GM19452 (cell line): Measurements from ENCODE around the gene DDR2.
"Not testable (repeated sequence)": the region's sequence is repeated elsewhere in the genome, so short reads cannot be mapped to it uniquely, and the experiment has no call there.

Experiments used
- ATAC-seq: cut with Tn5 transposase; IDR thresholded peaks from one replicate; pipeline ENCODE4 v1.9.1; 2021; ENCODE audit not compliant: unreplicated experiment

DDR2 gene

DNA sequence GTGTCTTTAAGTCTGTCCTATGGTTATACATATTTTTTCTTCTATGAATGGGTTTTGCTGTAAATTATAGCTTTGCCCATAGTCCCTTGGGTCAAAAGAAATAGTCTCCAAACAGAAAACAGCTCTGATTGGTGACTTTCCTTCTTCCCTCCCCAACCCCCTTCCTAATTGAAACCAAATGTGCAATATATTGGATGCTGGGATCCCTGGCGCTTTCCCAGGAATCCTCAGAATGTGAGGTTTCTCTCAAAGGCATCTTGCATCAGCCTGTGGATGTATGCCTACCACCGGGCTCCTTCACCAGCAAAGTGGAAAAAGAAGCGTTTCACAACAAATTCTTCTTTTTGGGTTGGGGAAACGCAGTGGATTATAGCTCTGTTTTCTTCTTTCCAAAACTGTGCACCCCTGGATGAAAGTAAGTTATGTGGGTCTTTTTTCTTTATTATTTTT is at the start of gene DDR2:
Gene DDR2 (plus strand): TSS at position 248 of the 450 bp plus-strand sequence. CDS start 86,600 bp downstream, outside the sequence.
- ATAC-seq: no peak

DNA sequence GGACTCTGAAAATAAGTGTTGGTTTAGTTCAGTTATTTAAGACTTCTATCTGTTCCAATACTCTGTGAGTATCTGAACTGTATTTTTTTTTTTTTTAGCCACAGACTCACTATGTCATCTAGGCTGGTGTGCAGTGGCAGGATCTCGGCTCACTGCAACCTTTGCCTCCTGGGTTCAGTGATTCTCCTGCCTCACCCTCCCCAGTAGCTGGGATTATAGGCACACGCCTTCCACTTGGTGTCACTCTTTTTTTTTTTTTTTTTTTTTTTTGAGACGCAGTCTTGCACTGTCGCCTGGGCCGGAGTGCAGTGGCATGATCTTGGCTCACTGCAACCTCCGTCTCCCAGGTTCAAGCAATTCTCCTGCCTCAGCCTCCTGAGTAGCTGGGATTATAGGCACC is 49.4 kb upstream of the DDR2 start:
- not testable (repeated sequence) for ATAC-seq

DNA sequence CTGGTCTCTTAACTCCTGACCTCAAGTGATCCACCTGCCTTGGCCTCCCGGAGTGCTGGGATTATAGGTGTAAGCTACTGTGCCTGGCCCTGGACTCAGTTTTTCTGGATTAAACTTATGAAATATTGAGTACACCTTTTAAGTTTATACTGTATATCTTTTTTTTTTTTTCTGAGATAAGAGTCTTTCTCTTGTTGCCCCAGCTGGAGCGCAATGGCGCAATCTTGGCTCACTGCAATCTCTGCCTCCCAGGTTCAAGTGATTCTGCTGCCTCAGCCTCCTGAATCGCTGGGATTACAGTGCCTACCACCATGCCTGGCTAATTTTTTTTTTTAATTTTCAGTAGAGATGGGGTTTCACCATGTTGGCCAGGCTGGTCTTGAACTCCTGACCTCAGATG is 47.2 kb upstream of the DDR2 start:
- not testable (repeated sequence) for ATAC-seq

DNA sequence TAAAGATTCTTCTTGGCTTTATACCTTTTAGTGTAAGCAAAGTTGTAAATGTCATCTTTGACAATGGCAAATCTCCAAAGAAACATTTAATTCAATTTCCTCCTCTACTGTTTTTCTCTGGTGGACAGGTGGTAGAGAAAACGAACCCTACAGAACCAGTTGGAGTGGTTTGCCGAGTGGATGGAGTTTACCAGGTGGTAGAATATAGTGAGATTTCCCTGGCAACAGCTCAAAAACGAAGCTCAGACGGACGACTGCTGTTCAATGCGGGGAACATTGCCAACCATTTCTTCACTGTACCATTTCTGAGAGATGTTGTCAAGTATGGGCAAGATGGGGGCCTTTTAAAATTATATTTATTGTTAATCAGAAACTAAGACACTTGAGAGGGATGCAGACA is 44.9 kb upstream of the DDR2 start:
- no peak for ATAC-seq

DNA sequence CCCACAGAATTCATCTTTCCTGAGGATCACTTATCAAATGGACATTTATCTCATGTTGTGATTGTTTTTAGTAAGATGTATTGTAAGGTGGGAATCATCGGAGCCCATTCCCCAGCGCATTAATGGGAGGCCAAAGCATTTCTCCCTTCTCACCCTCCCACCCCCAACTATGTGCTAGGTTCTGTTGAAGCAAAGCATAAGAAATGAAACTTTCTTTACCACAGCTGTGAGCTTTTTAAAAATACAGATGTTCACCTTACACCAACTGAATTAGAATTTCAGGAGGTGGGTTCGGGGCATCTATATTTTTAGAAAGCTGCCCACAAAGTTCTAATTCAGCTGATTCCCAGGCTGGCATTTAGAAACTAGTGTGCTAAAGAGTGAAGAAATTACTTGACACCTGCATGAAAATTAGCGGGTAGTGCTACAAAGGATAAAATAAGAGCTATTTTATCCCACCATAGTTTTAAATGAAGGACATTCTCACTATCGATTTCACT is 44.5 kb upstream of the DDR2 start:
- ATAC-seq: no peak

DNA sequence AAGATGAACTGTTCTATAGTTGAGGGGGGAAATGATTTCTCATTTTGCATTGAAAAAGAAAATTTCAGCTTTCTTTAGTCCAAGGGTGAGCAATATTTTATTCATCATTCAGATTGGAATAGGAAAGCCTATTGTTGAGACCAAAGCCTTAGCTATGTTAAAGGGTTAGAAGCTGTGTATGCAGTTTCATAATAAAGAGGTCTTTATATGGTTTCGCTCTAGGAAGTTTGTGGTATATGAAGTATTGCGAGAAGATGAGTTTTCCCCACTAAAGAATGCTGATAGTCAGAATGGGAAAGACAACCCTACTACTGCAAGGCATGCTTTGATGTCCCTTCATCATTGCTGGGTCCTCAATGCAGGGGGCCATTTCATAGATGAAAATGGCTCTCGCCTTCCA is 42.2 kb upstream of the DDR2 start:
- ATAC-seq: no peak

DNA sequence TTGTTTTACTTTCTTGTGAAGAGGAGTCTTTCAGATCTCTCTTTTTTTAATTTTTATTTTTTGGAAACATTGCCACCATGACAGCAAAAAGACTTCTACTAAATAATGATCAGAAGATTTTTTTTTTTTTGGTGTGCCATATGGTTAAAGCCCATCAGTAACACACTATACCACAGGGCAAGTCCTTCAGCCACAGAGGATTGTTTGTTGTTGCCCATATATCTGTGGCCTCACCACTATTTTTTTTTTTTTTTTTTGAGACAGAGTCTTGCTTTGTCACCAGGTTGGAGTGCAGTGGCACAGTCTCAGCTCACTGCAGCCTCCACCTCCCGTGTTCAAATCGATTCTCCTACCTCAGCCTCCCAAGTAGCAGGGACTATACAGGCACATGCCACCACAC is 41.6 kb upstream of the DDR2 start:
- ATAC-seq: no peak

DNA sequence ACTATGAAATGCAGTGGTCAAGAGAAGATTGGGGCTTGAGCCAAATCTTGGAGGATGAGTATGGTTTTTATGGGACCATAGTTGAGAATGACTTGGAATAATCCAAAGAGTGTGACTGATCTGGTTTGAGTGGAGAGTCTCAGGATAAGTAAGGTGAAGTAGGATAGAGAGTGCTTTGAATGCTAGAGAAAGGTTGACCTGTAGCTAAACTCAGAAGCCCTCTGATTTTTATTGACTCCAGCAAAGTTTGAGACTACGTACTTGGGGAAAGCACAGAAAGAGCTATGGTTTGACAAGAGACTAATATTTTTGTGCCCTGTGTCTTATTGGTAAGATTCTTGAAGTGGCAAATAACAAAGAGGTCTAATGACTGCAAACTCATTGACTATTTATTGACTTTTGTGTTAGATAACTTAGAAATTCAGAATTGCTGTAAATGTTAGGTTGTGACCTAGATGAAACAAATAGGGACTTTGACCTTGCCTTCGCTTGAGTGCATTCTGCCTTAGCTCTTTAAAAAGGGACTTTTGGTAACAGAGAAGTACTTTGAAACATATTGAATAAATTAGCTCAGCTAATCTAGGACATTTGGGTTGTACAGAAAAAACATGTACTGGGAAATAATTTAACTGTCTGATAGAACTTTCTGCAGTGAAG is 35.6 kb upstream of the DDR2 start:
- no peak for ATAC-seq

DNA sequence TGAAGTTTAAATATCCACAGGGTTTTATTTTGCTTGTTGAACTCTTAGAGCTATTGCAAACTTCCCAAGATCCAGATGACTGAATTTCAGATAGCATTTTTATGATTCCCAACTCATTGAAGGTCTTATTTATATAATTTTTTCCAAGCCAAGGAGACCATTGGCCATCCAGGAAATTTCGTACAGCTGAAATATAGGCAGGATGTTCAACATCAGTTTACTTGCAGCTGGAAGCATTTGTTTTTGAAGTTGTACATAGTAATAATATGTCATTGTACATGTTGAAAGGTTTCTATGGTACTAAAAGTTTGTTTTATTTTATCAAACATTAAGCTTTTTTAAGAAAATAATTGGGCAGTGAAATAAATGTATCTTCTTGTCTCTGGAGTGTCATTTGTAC is 32.8 kb upstream of the DDR2 start:
- ATAC-seq: no peak

DNA sequence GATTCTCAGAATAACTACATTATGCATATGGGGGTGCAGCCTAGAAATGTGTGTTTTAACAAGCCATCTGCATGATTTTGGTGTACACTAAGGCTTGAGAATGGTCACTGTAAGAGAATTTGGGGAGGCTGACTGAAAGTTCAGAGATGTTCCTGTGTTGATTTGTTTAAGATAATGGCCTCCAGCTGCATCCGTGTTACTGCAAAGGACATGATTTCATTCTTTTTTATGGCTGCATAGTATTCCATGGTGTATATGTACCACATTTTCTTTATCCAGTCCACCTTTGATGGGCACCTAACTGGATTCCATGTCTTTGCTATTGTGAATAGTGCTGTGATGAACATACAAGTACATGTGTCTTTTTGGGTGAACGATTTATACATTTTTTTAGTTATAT is 29.1 kb upstream of the DDR2 start:
- not testable (repeated sequence) for ATAC-seq

DNA sequence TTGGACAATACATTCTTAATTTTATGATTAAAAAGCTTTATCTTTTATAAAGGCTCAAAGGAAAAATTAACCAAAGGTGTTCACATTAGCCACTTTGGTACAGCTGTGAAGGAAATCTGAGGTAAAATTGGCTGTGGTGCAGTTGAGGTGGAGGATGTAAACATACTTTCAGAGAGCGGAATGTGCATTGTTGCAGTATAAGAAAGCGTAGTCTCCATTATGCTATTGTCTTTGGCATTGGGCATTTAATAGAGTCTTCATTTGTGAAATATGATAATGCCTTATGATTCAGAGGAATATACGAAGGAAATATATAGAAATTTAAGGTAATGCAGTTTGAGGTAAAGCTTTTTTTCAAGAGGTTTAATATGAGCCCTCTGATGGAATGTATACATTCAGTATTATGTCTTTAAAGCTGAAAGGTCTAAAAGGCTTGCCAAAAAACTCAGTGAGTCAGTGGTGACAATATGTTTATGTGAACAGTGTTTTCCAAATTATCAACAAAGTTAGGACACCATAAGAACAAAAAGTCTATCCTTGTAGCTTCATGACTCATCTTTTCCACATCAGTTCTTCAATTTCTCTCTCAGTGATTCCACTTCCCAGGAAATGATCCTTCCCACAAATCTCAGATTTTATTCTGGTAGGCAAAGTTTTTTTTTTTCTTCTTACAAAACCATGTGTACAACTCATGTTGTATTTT is 26.9 kb upstream of the DDR2 start:
- no peak for ATAC-seq

DNA sequence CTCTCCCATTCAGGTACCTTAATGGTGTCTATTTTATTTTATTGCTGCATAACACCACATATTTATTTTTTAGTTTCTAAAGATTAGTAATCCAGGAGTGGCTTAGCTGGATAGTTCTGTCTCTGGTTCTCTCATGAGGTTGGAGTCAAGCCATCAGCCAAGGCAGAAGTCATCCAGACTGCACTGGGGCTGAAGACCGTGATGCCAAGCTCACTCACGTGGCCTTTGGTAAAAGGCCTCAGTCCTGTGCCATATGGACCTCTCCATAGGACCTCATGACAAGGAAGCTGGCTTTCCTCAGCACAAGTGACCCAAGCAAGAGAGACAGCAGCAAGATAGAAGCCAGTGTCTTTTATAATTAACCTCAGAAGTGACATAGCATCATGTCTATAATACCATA is 23.0 kb upstream of the DDR2 start:
- ATAC-seq: no peak

DNA sequence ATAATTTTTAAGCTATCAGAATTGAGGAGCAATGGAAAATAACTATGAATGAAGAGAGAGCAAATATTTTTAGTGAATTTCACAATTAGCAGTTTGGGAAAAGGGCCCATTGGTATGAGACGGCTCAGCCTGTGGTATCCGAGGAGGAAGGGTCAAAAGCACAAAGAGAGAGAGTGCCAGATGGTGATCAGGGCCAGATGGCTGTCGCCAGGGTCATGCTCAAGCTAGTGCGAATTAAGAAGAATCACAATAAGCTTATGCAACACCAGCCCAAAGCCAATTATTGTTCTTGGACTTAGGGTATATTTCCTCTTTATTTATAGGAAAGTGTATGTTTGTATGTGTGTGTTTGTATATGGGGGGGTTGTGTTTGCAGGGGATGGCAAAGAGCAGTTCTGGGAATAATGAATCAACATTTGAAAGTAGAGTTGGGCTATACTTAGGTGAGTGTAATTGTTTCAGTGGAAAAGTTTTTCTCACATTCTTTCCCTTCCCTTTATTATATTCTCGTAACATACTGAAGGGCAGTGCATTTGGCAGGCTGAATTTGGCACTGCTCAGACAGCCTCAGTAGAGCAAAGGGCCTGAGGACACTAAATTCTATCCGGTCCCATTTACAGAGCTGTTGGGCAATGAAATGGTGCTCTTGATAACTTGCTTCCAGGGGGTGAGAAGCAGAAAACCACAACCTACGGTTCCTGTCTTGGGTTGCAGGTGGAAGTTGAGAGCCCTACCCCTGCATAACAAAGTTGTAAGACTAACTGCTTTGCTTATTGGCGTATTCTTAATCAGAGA is 19.5 kb upstream of the DDR2 start:
- no peak for ATAC-seq

DNA sequence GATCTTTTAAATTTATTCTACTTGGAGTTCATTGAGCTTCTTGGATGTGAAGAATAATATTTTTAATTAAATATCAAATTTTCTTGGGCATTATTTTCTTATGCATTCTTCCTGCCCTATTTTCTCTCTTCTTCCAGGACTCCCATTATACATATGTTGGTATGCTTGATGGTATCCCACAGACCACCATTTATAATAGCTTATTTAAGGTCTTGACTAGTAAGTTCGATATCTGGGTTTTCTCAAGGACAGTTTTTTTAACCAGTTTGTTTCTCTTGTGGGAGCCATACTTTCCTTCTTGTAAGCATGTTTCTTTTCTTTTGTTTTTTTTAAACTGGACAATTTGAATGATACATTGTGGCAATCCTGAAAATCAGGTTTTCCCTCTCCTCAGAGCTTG is 15.4 kb upstream of the DDR2 start:
- no peak for ATAC-seq

DNA sequence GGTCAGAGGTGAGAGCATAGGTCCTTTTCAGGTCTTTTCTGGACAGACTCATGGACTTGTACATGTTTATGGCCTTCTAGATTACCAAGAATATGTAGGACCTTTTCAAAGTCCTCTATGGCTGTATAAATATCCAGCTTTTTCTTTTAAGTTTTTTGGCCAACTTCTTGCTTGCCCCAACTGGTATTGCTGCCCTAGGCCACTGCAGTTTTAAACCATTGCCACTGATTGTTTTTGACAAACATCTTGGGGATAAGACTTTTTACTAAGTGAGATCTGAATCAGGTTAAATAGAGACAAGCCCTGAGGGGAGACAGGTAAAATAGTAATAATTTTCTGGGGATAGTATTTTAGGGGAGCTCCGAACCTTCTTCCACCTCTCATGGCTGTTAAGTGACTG is 14.8 kb upstream of the DDR2 start:
- no peak for ATAC-seq

DNA sequence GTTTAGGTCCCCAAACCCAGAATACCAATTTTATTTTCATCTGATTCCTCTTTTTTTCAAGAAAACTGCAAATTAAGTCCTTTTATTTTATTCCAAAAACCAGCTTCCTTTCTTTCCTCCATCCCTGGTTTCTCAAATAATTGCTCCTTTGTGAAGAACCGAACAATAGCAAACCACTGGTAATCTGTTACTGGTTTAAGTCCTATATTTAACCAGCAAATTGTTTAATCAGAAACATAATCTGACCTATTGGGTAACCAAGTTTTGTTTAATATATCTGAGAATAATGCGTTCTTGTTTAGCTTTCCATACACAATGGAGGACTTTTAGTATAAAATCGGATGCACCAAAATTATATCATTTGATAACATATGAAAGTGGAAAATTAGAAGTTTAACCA is 13.2 kb upstream of the DDR2 start:
- ATAC-seq: no peak

DNA sequence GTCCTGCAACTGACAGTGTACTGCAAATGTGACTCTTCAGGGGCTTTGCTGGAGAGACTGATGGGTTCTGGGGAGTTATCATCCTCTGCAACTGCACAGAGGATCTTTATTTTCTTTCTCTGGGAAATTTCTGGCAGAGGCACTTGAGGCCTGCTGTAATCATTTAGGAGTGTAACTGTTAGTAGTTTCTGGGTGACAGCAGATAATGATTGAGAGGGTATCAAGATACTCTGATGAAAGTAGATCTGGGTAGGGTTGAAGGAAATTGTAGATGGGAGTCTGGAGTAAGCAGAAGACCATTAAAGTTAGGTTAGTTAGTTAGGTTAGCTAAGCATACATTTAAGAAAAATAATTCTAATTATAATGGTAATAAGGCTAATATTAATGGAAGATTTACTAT is 11.0 kb upstream of the DDR2 start:
- no peak for ATAC-seq

DNA sequence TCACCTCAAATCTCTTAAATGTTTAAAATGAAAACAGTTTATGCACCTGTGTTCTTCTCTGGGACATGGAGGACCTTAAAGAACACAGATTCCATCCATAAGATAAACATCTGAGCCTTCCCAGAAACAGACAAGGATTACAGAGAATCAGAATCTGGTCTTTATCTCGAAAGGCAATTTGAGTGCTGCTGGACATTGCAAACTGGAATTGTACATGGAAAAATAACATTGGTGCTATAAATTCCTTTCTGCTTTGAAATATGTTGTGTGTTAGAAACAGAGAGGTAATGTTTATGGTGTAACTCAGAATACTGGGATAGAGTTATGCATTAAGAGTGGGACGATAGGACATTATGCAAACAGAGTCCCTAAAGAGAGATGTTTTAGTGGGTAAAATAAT is 6.6 kb upstream of the DDR2 start:
- ATAC-seq: no peak

DNA sequence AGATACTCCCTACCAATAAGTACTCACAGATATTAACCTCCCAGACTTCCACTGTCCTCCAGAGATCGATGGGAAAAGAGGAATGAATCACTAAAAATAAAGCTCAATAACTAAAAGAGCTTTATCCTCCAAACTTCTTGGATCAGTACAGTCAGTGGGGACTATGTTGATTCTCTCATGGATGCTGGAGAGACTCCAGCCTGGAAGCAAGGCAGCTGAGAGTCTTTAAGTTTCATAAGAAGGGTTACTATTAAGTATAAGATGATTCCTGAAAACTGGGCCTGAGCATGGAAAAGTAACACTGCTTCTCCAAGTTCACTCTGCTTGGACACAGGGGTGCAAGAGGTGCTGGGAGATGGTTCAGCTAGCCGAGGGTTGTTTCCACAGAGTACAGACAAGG is 6.2 kb upstream of the DDR2 start:
- no peak for ATAC-seq

DNA sequence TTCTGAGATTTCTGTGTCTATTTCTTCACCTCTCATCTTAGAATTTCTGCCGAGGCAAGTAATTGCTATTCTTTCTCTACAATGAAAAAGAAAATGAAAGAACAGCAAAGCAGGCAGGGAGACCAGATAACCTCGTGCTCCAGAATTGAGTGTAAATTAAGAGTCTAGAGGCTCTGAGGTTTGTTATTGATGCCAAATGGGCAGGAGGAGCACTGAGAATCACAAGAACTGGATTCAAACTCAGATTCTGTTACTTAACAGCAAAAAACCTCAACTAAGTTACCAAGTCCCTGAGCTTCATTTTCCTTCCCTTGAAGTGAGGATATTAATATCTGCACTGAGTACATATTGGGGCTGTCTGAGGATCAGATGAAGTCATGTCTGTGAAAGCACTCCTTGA is 5.5 kb upstream of the DDR2 start:
- ATAC-seq: no peak

DNA sequence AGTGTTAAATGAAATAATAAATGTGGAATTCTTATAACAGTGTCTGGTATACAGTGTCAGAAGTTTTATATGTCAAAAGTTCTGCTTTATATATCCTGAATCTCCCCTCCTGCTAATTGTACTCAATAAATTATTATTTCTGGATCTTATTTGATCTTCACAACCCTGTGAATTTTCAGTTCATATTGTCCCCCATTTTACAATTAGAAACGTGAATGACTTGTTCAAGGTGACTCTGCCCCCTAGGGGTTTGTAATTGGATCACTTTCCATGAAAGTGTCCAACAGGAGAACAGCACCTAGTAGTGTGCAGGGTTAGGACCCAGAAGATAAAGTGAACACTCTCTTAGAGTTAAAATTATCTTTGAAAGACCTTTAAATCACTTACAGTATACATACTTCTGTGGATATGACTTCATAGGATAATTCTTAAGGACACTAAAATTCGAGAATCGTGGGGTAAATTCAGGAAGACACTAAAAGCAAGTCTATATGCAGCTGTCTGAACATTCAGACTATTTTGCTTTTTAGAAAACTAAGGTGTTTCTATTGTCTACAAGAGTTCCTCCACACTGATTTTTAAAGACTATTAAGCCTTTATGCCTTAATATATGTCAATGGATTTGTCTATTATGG is 4.5 kb upstream of the DDR2 start:
- ATAC-seq: no peak
